Immature natural killer cell (primary cell): ENCODE measurements around the gene KAZN. TPM values are rescaled to one million over a fixed set of nuclear protein-coding genes. Genes with fewer than 3 reads are reported as not detected.

ENCODE experiments used
- DNase-seq, 3 donors: peaks; one replicate each; pipeline ENCODE4 v3.0.0; 2022; ENCODE audit warnings: mixed read lengths in 1 of 3
- H3K27ac Mint-ChIP-seq, 6 donors: one replicate each; pipeline ENCODE4 v1.8.0; 2020; ENCODE audit warnings: mixed read lengths in 6 of 6, mild to moderate bottlenecking in 5 of 6, inconsistent platforms in 4 of 6, moderate library complexity in 3 of 6
- H3K27me3 Mint-ChIP-seq, 3 donors: one replicate each; pipeline ENCODE4 v1.8.0; 2020 to 2021; ENCODE audit warnings: low read depth in 3 of 3, mild to moderate bottlenecking in 3 of 3, mixed read lengths in 3 of 3, moderate library complexity in 3 of 3, inconsistent platforms in 1 of 3
- H3K36me3 Mint-ChIP-seq, 3 donors: one replicate each; pipeline ENCODE4 v1.8.0; 2020; ENCODE audit warnings: mixed read lengths in 3 of 3, inconsistent platforms in 2 of 3, mild to moderate bottlenecking in 2 of 3
- H3K4me1 Mint-ChIP-seq, 2 donors: one replicate each; pipeline ENCODE4 v1.8.0; 2020; ENCODE audit warnings: inconsistent platforms in 2 of 2, mild to moderate bottlenecking in 2 of 2, mixed read lengths in 2 of 2, moderate library complexity in 1 of 2
- H3K4me3 Mint-ChIP-seq, 5 donors: one replicate each; pipeline ENCODE4 v1.8.0; 2020; ENCODE audit warnings: mild to moderate bottlenecking in 5 of 5, mixed read lengths in 5 of 5, inconsistent platforms in 3 of 5, moderate library complexity in 3 of 5
- H3K9me3 Mint-ChIP-seq, 6 donors: one replicate each; pipeline ENCODE4 v1.8.0; 2020; ENCODE audit warnings: mild to moderate bottlenecking in 6 of 6, mixed read lengths in 6 of 6, inconsistent platforms in 4 of 6, moderate library complexity in 3 of 6
- polyA plus RNA-seq, 3 donors: library from polyadenylated mRNA; unstranded; fragments of 300-500 nt; fragmentation: Illumina TruSeq; gene quantifications; one replicate each; pipeline ENCODE4 v1.2.3, GENCODE V29; 2021

KAZN gene
- polyA plus RNA-seq, 3 donors from 2014 or later: 0.24 TPM; not detected in 2

DNA sequence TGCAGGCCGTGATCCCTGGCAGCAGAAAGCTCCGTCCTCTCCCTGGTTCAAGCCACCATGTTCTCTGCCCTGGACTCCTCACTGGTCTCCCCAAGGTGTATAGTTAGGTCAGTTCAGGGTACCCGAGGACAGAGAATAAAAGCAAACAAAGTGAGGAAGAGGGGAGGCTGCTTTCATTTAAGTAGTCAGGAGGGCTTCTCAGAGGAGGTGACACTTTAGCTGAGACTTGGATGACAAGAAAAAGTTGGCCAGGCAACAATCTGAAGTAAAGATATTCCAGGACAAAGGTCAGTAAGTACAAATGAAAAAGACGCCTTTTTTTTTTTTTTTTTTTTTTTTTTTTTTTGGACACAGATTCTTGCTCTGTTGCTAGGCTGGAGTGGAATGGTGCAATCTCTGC, 297.2 kb downstream of the KAZN start:
- no peak for DNase-seq
- H3K4me3 Mint-ChIP-seq: no peak overlapping the region
- no peak overlapping the region for H3K27ac Mint-ChIP-seq
- H3K36me3 Mint-ChIP-seq: no peaks in the 10 kb centered on the region
- no peaks in the 10 kb centered on the region for H3K9me3 Mint-ChIP-seq
- H3K27me3 Mint-ChIP-seq: peaks cover 3 to 13% (median 3%) of the 10 kb centered on the region in 3 donors
- no peaks in the 10 kb centered on the region for H3K4me1 Mint-ChIP-seq

- H3K4me1 Mint-ChIP-seq: no peaks in the 10 kb centered on the region
- no peaks in the 10 kb centered on the region for H3K9me3 Mint-ChIP-seq
- no peak overlapping the region for H3K4me3 Mint-ChIP-seq
- no peak for DNase-seq
- no peaks in the 10 kb centered on the region for H3K36me3 Mint-ChIP-seq
- H3K27me3 Mint-ChIP-seq: peaks cover 3 to 13% (median 3%) of the 10 kb centered on the region in 3 donors
- H3K27ac Mint-ChIP-seq: no peak overlapping the region
Observed at GRCh38 chr1:14896381-14897079, 298.0 kb downstream of the KAZN start.

DNA sequence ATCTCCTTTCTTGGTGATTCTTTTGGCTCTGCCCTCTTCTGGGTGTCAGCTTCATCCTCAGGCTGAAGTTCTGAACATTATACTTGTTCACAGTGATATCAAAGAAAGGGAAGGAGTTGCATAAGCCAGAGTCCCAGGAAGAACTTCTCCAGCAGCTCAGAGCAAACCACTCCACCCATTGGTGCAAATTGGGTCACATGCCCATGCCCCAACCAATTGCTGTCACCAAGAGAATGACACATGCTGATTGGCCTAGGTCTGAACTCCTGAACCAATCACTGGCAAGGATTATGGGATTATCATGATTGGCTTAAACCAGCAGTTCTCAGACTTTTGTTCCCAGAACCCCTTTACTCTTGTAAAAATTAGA, 298.6 kb downstream of the KAZN start:
- H3K27ac Mint-ChIP-seq: no peak overlapping the region
- no peak for DNase-seq
- no peaks in the 10 kb centered on the region for H3K9me3 Mint-ChIP-seq
- H3K27me3 Mint-ChIP-seq: peaks cover 3 to 13% (median 3%) of the 10 kb centered on the region in 3 donors
- no peaks in the 10 kb centered on the region for H3K4me1 Mint-ChIP-seq
- no peaks in the 10 kb centered on the region for H3K36me3 Mint-ChIP-seq
- H3K4me3 Mint-ChIP-seq: no peak overlapping the region

DNA sequence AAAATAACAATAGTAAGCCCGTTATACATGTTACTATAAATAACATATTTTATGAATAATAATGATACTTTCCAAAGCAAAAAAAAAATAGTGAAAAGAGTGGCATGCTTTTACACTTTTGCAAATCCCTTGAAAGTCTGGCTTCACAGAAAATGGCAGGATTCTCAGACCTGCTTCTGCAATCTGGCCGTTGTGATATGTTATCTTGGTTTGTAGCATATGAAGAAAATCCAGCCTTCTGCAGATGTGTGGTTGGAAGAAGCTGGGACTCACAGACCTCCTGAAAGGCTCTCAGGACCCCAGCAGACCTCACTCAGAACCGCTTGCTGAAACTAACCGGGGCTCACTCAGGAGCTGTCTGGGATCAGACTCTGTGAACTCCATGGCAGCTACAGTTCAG, 299.1 kb downstream of the KAZN start:
- DNase-seq: no peak
- no peak overlapping the region for H3K27ac Mint-ChIP-seq
- peaks cover 3 to 10% (median 3%) of the 10 kb centered on the region in 3 donors for H3K27me3 Mint-ChIP-seq
- no peaks in the 10 kb centered on the region for H3K9me3 Mint-ChIP-seq
- no peaks in the 10 kb centered on the region for H3K36me3 Mint-ChIP-seq
- no peak overlapping the region for H3K4me3 Mint-ChIP-seq
- H3K4me1 Mint-ChIP-seq: no peaks in the 10 kb centered on the region

DNA sequence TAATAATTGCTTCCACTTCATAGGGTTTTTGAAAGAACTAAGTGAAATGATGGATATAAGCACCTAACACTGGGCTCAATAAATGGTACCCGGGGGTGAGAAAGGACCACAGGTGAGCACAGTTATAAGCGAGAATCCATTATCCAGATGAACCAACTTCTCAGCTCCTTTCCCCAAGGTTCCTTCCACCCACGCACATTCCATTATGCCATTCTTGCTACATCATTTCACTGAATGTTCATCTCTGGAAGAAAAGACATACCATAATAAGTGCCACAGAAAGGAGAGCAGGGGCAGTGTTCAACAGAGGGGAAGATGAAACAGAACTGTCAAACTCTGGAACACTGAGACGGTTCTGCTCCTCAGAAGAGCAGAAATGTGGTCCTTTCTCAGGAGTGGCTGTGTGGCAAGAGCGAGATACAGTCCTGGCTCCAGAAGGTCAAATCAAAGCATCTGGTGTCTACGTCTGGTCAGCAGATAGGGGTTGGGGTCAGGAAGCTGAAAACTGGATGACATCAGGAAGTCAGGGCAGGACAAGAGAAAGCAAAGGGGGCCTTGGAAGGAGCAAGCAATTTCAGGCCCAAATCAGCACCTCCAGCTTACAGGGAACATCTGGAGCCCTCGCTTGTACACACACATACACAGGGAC, 299.6 kb downstream of the KAZN start:
- Mint-ChIP-seq H3K4me1 (no peaks in the 10 kb centered on the region), H3K4me3 (no peak overlapping the region), H3K27me3 (peaks cover 3 to 12% (median 3%) of the 10 kb centered on the region in 3 donors), H3K27ac (no peak overlapping the region), H3K36me3 (no peaks in the 10 kb centered on the region), H3K9me3 (no peaks in the 10 kb centered on the region)
- no peak for DNase-seq

DNA sequence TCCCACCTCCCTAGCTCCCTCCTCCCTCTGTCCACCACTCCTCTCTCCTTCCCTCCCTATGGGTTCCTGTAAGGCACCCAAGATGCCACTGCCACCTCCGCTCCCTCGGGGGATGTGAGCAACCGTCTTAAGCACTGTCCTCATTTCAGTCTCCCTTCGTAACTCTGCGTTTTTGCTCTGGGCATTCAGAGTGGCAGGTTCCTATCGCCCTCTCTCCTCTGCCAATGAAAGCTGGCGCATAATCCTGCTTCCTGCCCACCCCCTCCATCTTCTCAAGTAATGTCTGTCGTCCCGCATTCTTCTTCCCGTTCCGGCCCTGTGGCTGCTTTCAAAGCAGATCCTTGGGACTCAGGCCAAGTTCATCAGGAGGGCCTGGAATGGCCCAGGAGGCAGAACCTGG, 301.2 kb downstream of the KAZN start:
- Mint-ChIP-seq H3K36me3 (no peaks in the 10 kb centered on the region), H3K27ac (no peak overlapping the region), H3K4me1 (no peaks in the 10 kb centered on the region), H3K9me3 (no peaks in the 10 kb centered on the region), H3K4me3 (no peak overlapping the region), H3K27me3 (peaks cover 3 to 9% (median 3%) of the 10 kb centered on the region in 3 donors)
- no peak for DNase-seq

DNA sequence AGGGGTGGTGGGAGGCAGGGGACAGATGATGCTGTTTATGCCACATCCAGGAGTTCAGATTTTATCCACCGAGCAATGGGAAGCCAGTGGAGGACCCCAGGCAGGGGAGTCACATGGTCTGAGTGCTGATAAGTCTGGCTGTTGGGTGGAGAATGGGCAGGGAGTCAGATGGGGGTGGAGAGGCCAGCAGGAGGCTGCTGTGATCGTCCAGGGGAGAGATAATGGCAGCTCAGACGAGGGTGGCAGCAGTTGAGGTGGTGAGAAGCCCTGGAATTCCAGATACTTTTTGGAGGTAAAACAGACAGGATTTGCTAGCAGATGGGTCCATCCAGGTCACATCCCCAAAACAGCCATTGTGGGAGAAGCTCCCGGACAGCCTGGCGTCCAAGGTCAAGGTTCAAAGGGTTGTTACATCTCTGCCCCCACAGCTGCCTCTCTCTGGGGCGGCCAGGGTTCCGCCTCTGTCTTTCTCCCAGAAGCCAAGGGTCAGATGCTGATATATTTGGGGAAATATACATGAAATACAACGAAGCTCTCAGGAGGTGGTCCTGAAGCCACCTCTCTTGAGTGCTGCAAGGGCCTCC, 303.0 kb downstream of the KAZN start:
- no peaks in the 10 kb centered on the region for H3K36me3 Mint-ChIP-seq
- DNase-seq: no peak
- peaks cover 0 to 6% (median 3%) of the 10 kb centered on the region in 3 donors for H3K27me3 Mint-ChIP-seq
- H3K27ac Mint-ChIP-seq: no peak overlapping the region
- H3K4me1 Mint-ChIP-seq: no peaks in the 10 kb centered on the region
- H3K4me3 Mint-ChIP-seq: no peak overlapping the region
- no peaks in the 10 kb centered on the region for H3K9me3 Mint-ChIP-seq

DNA sequence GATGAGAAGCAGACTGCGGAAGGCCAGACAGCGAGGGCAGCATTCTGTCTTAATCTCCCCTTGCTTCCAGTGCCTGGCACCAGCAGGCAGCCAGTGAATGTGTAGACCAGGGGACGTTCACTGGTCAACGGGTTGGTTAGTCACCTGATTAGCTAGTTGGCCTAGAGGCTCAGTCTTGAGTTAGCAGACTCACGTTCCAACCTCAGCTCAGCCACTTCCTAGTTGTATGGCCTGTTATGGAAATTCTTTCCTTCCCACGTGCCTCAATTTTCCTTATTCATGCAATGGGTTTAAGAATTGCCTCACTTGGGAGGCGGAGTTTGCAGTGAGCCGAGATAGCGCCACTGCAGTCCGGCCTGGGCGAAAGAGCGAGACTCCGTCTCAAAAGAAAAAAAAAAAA, 305.4 kb downstream of the KAZN start:
- H3K4me1 Mint-ChIP-seq: no peaks in the 10 kb centered on the region
- H3K4me3 Mint-ChIP-seq: no peak overlapping the region
- no peak for DNase-seq

DNA sequence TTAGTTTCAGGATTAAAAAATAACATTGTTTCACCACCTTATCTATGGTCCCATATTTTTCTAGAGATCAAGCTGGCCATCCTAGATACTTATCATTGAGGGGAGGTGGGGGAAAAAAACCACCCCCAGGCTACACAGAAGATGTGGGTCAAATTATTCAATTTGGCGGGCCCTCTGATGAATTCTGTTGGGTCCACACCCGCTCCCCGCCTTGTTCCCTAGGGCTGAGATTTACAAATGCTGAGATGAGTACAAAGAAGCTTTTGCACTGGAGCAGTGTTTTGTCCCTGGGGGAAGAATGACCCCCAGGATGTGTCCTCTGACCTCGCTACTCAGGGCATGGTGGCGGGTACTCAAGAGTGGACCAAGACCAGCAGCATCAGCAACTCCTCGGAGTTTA, 308.2 kb downstream of the KAZN start:
- no peaks in the 10 kb centered on the region for H3K9me3 Mint-ChIP-seq
- no peak overlapping the region for H3K4me3 Mint-ChIP-seq
- no peaks in the 10 kb centered on the region for H3K36me3 Mint-ChIP-seq

More for the DNA sequence above, 305.4 kb downstream of the KAZN start:
- Mint-ChIP-seq H3K27ac (no peak overlapping the region), H3K36me3 (no peaks in the 10 kb centered on the region), H3K27me3 (peaks cover 0 to 3% (median 0%) of the 10 kb centered on the region in 3 donors), H3K9me3 (no peaks in the 10 kb centered on the region)

DNA sequence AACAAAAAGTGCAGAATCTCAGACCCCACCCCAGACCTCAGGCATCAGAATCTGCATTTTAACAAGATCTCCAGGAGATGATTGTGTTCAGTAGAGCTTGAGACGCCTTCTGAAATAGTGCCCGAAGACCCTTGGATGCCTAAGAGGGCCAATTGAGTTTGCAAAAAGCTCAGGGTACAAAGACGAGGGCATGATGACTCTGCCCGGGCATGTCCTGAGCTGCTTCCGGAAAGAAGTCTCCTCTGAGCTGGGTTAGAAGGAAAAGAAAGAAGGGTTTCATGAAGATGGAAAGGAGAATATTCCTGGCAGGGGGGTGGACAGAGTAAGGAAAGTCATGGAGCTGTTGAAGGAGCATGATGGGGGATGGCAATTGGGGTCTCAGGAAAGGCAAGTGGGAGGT, 308.9 kb downstream of the KAZN start:
- DNase-seq: no peak
- H3K9me3 Mint-ChIP-seq: no peaks in the 10 kb centered on the region
- H3K27ac Mint-ChIP-seq: no peak overlapping the region
- no peaks in the 10 kb centered on the region for H3K36me3 Mint-ChIP-seq
- peaks cover 0 to 3% (median 0%) of the 10 kb centered on the region in 3 donors for H3K27me3 Mint-ChIP-seq
- no peaks in the 10 kb centered on the region for H3K4me1 Mint-ChIP-seq
- no peak overlapping the region for H3K4me3 Mint-ChIP-seq

More for the DNA sequence above, 308.2 kb downstream of the KAZN start:
- Mint-ChIP-seq H3K27ac (no peak overlapping the region), H3K4me1 (no peaks in the 10 kb centered on the region), H3K27me3 (peaks cover 0 to 3% (median 0%) of the 10 kb centered on the region in 3 donors)
- DNase-seq: no peak

DNA sequence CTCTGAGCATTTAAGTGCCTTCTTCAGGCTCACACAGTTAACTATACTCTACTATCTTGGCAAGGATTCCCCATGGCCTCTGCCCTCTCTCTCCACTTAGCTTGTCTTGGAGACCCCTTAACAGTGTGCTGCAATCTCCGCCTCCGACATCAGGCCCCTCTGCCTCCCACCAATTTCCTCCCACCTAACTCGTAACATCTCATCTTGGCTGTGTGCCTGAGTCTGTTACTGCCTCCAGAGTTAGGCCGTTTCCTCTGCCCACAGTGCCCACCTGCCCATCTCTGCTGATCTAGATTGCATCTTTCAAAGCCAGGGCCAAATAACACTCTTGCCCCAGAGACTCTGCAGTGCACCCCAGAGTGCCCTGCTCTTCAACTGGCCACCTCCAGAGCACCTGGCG, 310.8 kb downstream of the KAZN start:
- no peak overlapping the region for H3K27ac Mint-ChIP-seq
- H3K4me1 Mint-ChIP-seq: no peaks in the 10 kb centered on the region
- H3K9me3 Mint-ChIP-seq: no peaks in the 10 kb centered on the region
- H3K4me3 Mint-ChIP-seq: no peak overlapping the region
- H3K36me3 Mint-ChIP-seq: no peaks in the 10 kb centered on the region
- DNase-seq: no peak
- no peaks in the 10 kb centered on the region for H3K27me3 Mint-ChIP-seq

DNA sequence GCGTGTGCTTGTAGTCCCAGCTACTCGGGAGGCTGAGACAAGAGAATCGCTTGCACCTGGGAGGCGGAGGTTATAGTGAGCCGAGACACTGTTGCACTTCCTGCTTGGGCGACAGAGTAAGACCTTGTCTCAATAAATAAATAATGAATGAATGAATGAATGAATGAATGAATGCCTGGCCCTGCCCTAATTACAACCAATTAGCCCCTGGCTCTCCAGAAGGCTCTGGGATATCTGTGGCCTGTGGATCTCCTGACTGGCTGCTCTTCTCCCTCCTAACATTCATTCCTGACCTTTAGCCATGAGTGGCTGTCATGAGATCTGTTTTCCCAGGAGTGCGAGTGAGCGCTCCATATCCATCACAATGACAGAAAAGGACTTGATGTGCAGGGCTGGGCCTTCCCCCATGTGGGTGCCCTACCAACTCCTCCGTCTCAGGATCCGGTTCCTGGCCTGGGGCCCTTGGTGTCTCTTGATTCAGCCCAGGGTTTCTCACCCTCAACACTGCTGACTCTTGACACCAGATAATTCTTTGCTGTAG, 311.5 kb downstream of the KAZN start:
- H3K27me3 Mint-ChIP-seq: peaks cover 0 to 5% (median 0%) of the 10 kb centered on the region in 3 donors
- H3K9me3 Mint-ChIP-seq: no peaks in the 10 kb centered on the region
- no peaks in the 10 kb centered on the region for H3K36me3 Mint-ChIP-seq
- H3K27ac Mint-ChIP-seq: no peak overlapping the region
- no peaks in the 10 kb centered on the region for H3K4me1 Mint-ChIP-seq
- DNase-seq: no peak
- no peak overlapping the region for H3K4me3 Mint-ChIP-seq

DNA sequence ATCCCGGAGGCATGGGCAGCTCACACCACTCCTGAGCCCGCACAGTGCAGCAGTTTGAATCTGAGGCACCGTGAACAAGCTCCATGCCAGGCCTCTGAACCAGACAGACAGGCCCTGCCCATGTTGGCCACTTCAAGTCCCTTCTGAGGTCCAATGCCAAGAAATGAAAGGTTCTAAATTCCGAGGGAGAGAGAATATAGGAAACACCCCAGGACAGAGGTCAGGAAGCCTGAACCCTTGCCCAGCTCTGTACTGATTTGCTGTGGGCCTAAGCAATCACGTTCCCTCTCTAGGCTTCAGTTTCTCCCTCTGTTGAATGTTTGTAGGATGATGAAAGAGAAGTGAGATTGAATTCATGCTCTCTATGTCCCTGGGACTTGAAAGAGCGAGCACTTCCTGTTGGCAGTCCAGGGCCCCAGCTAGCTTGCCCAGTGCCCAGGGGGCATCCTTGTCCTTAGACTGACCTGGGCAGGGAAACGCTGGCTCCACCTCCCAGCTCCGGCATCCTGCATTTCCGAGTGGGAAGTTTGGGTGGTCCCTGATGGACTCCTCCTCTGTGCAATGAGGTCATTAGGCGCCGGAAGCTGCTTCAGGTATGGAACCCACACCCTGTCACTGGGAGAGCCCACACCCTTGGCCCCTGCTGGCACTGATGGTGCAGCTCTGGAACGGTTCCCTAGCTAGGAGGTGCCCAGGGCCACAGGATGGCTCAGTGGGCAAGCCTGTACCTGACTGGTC, 312.7 kb downstream of the KAZN start:
- H3K4me1 Mint-ChIP-seq: no peaks in the 10 kb centered on the region
- no peak overlapping the region for H3K27ac Mint-ChIP-seq
- no peak overlapping the region for H3K4me3 Mint-ChIP-seq
- peaks cover 0 to 5% (median 0%) of the 10 kb centered on the region in 3 donors for H3K27me3 Mint-ChIP-seq
- H3K9me3 Mint-ChIP-seq: no peaks in the 10 kb centered on the region
- no peaks in the 10 kb centered on the region for H3K36me3 Mint-ChIP-seq
- no peak for DNase-seq
